Measurements from ENCODE around the gene EYA2. TPM values are rescaled to one million over a fixed set of nuclear protein-coding genes. Genes with fewer than 3 reads are reported as not detected.
A peak's percentile ranks its signal among the peaks of the same experiment; 100 is the strongest.

Gene EYA2
- total RNA-seq, 1 experiment from 2014 or later: 0.74 TPM

- Histone ChIP-seq H3K9me3 (ENCODE audit: control insufficient read depth, low read depth, low read length) (no peaks in the 10 kb centered on the region), H2BK12ac (ENCODE audit: insufficient read length, low read depth, low read length) (no peak overlapping the region), H3K23ac (ENCODE audit: insufficient read length, low read depth, low read length) (no peak overlapping the region), H3K4me1 (ENCODE audit: insufficient read depth, low read length) (no peaks in the 10 kb centered on the region), H3K79me1 (ENCODE audit: insufficient read depth, low read depth, low read length, poor library complexity, severe bottlenecking) (no peaks in the 10 kb centered on the region), H3K27me3 (ENCODE audit: insufficient read depth, low read length) (no peaks in the 10 kb centered on the region), H2BK20ac (ENCODE audit: low read depth, low read length, poor library complexity, severe bottlenecking) (no peak overlapping the region), H2BK120ac (ENCODE audit: low read depth, low read length, poor library complexity, severe bottlenecking) (no peak overlapping the region), H3K27ac (ENCODE audit: insufficient read length, low read depth, low read length) (no peak overlapping the region), H3K18ac (ENCODE audit: insufficient read length, low read depth, low read length) (no peak overlapping the region), H2AFZ (ENCODE audit: low read length) (no peak overlapping the region), H4K20me1 (ENCODE audit: control insufficient read depth, insufficient read depth, insufficient read length) (no peaks in the 10 kb centered on the region), H3K9ac (ENCODE audit: extremely low read depth, insufficient read length, low read length) (no peak overlapping the region), H4K91ac (ENCODE audit: insufficient read length, low read depth, low read length) (no peak overlapping the region), H3K4ac (ENCODE audit: low read depth, low read length) (no peak overlapping the region), H2BK5ac (ENCODE audit: insufficient read length, low read length) (no peak overlapping the region), H3K79me2 (ENCODE audit: insufficient read depth, low read length) (no peaks in the 10 kb centered on the region), H3K14ac (ENCODE audit: insufficient read depth, low read length) (no peak overlapping the region), H3K23me2 (ENCODE audit: insufficient read length, low read depth, low read length, poor library complexity, severe bottlenecking) (no peaks in the 10 kb centered on the region), H2AK5ac (ENCODE audit: insufficient read length, low read length) (no peak overlapping the region), H3T11ph (ENCODE audit: low read length) (no peak overlapping the region), H2BK15ac (ENCODE audit: low read depth, low read length) (no peak overlapping the region), H4K8ac (replicated peaks; ENCODE audit: insufficient read length, low read depth, low read length) (no peak overlapping the region), H3K4me2 (ENCODE audit: insufficient read depth, insufficient read length, low read length) (no peak overlapping the region), H4K5ac (ENCODE audit: insufficient read length, low read depth, low read length) (no peak overlapping the region), H3K56ac (ENCODE audit: insufficient read length, low read depth, low read length) (no peak overlapping the region)
- Mint-ChIP-seq H3K9me3 (peaks cover 2 to 5% of the 10 kb centered on the region in 2 experiments; a peak in 2 of 5 replicates), H3K4me1 (peaks cover 0 to 10% of the 10 kb centered on the region in 2 experiments; a peak in 1 of 4 replicates), H3K27ac (0 out of 7 replicates have a peak overlapping the region, but pooled peaks of 1 of the 3 experiments have one; percentile 12), H3K4me3 (no peak overlapping the region), H3K36me3 (ENCODE audit: insufficient read depth in 1 of 3, low read depth in 3 of 3) (no peaks in the 10 kb centered on the region), H3K27me3 (ENCODE audit: low read depth) (peaks cover 5% of the 10 kb centered on the region)
- no CpG with 5 or more reads among the region's 3 CpGs for WGBS (ENCODE audit: extremely low coverage, insufficient read length, low lambda C conversion rate)
- TF ChIP-seq CTCF (conservative IDR thresholded peaks at IDR 0.05): no peak
- no peak for DNase-seq
Measured at GRCh38 chr20:47029845-47030244, 135.2 kb downstream of the EYA2 start.
